SU-DHL-6 (cell line): ENCODE data around the gene KIF11.
A peak's percentile ranks its signal among the peaks of the same experiment; 100 is the strongest.

ENCODE experiments used
- H2AFZ ChIP-seq: fragments of 200-600 bp; sonication (generic); 2 replicates; pipeline ENCODE4 v1.6.1; 2014; ENCODE audit warnings: low read depth, mild to moderate bottlenecking, moderate library complexity, mixed read lengths, antibody characterized with exemption, low read length; ENCODE audit not compliant: severe bottlenecking
- H3F3A ChIP-seq: fragments of 200-600 bp; shearing (Covaris generic); 2 replicates; pipeline ENCODE4 v1.6.0; 2016; ENCODE audit warnings: antibody characterized with exemption, mild to moderate bottlenecking; ENCODE audit not compliant: insufficient read depth
- H3K27ac ChIP-seq: fragments of 200-600 bp; sonication (generic); 2 replicates; pipeline ENCODE4 v1.5.1; 2016; ENCODE audit warnings: low read depth, mild to moderate bottlenecking, low read length, moderate library complexity, mixed read lengths
- H3K27me3 ChIP-seq: fragments of 200-600 bp; sonication (generic), shearing (Covaris generic); 2 replicates; pipeline ENCODE4 v1.6.0; 2014; ENCODE audit warnings: mild to moderate bottlenecking, low read length
- H3K36me3 ChIP-seq: fragments of 200-600 bp; sonication (generic); 2 replicates; pipeline ENCODE4 v1.6.1; 2014; ENCODE audit warnings: mild to moderate bottlenecking, low read length, mixed read lengths
- H3K4me2 ChIP-seq: fragments of 300-600, 200-600 bp; shearing (Covaris generic), sonication (generic); 2 replicates; pipeline ENCODE4 v1.6.0; 2014; ENCODE audit warnings: low read length, low read depth, mild to moderate bottlenecking; ENCODE audit not compliant: poor library complexity, severe bottlenecking
- H3K4me3 ChIP-seq: fragments of 200-600 bp; sonication (generic); 2 replicates; pipeline ENCODE4 v1.5.1; 2014; ENCODE audit warnings: antibody characterized with exemption, low read length, mild to moderate bottlenecking, mixed read lengths; ENCODE audit not compliant: insufficient read depth, poor library complexity, severe bottlenecking
- H3K79me2 ChIP-seq: fragments of 200-600 bp; sonication (generic); 2 replicates; pipeline ENCODE4 v1.6.1; 2014; ENCODE audit warnings: mild to moderate bottlenecking, low read length, moderate library complexity; ENCODE audit not compliant: insufficient read depth
- H3K9ac ChIP-seq: fragments of 200-600 bp; sonication (generic); 2 replicates; pipeline ENCODE4 v1.7.0; 2014; ENCODE audit warnings: mild to moderate bottlenecking, low read length
- H3K9me2 ChIP-seq: fragments of 200-600 bp; sonication (generic); replicated peaks from 2 replicates; pipeline ENCODE4 v1.6.1; 2014; ENCODE audit warnings: low read length; ENCODE audit not compliant: insufficient read depth
- H3K9me3 ChIP-seq: fragments of 200-600 bp; sonication (generic); 2 replicates; pipeline ENCODE4 v1.6.1; 2014; ENCODE audit warnings: low read length, mixed read lengths; ENCODE audit not compliant: insufficient read depth
- H4K20me1 ChIP-seq: fragments of 200-600 bp; sonication (generic); 2 replicates; pipeline ENCODE4 v1.6.1; 2014; ENCODE audit warnings: low read depth, mild to moderate bottlenecking, antibody characterized with exemption, low read length, moderate library complexity, mixed read lengths
- EZH2phosphoT487 ChIP-seq: fragments of 200-600 bp; sonication (generic), shearing (Covaris generic); conservative IDR thresholded peaks from 2 replicates; pipeline ENCODE4 v1.6.1; 2018; ENCODE audit warnings: mild to moderate bottlenecking, antibody characterized with exemption, low read length, moderate library complexity, mixed read lengths
- TF ChIP-seq, protein P1 (sequence below): fragments of 200-600 bp; sonication (generic); IDR thresholded peaks from one replicate; pipeline ENCODE4 v1.5.1; 2017; ENCODE audit warnings: antibody characterized with exemption, mild to moderate bottlenecking, low read length, moderate library complexity; ENCODE audit not compliant: insufficient read depth, poor library complexity, severe bottlenecking

Gene KIF11

DNA sequence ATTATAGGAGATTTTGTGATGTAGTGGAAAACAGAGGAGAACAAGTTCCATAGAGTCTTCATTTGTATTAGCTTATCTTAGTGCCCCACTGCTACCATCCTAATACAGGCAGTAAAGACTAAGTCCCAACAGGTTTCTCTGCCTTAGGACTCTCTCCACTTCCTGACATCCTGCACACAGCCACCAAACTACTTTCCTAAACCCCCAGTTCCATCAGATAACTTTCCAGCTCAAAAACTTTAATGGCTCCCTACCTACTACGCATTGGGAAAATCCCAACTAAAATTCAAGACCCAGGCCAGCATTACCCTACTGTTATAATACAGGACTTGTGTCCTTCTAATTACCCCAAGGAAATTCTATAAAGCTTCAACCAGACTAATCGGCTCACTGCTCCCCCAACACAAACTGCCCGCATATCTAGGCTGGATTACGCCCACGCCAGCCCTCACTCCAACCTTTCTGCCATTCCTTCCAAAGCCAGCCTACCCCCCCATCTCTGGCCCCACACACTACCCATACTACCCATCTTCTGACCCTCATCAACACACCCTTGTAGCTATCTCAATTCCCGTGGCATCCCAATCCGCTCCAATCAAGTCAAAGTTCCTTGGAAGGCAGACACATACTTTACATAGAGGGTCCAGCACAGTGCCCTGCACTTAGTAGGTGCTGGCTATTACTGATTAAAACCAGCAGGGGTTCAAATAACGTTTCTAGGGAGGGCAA lies 20.4 kb upstream of the KIF11 start:
- Histone ChIP-seq H3K27me3 (no peaks in the 10 kb centered on the region), H3K9me2 (no peaks in the 10 kb centered on the region), H2AFZ (peak overlapping the region; percentile 94), H3K9ac (peak overlapping the region; percentile 89), H3K36me3 (no peaks in the 10 kb centered on the region), H3F3A (peaks cover 3% of the 10 kb centered on the region; the same call in 1 of the 2 replicates), H3K4me2 (peak overlapping the region; percentile 76), H3K79me2 (peaks cover 56% of the 10 kb centered on the region), H3K4me3 (peak overlapping the region; percentile 80), H4K20me1 (no peaks in the 10 kb centered on the region), H3K9me3 (no peaks in the 10 kb centered on the region), H3K27ac (no peak overlapping the region)
- TF ChIP-seq, protein P1, sequence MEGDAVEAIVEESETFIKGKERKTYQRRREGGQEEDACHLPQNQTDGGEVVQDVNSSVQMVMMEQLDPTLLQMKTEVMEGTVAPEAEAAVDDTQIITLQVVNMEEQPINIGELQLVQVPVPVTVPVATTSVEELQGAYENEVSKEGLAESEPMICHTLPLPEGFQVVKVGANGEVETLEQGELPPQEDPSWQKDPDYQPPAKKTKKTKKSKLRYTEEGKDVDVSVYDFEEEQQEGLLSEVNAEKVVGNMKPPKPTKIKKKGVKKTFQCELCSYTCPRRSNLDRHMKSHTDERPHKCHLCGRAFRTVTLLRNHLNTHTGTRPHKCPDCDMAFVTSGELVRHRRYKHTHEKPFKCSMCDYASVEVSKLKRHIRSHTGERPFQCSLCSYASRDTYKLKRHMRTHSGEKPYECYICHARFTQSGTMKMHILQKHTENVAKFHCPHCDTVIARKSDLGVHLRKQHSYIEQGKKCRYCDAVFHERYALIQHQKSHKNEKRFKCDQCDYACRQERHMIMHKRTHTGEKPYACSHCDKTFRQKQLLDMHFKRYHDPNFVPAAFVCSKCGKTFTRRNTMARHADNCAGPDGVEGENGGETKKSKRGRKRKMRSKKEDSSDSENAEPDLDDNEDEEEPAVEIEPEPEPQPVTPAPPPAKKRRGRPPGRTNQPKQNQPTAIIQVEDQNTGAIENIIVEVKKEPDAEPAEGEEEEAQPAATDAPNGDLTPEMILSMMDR: no peak
- no peak for TF ChIP-seq EZH2phosphoT487

GRCh38 chr10:92573091-92573797 lies 19.7 kb upstream of the KIF11 start:
- H3K27ac ChIP-seq: peak overlapping the region; percentile 79
- no peaks in the 10 kb centered on the region for H3K36me3 ChIP-seq
- H2AFZ ChIP-seq: peak overlapping the region; percentile 94

DNA sequence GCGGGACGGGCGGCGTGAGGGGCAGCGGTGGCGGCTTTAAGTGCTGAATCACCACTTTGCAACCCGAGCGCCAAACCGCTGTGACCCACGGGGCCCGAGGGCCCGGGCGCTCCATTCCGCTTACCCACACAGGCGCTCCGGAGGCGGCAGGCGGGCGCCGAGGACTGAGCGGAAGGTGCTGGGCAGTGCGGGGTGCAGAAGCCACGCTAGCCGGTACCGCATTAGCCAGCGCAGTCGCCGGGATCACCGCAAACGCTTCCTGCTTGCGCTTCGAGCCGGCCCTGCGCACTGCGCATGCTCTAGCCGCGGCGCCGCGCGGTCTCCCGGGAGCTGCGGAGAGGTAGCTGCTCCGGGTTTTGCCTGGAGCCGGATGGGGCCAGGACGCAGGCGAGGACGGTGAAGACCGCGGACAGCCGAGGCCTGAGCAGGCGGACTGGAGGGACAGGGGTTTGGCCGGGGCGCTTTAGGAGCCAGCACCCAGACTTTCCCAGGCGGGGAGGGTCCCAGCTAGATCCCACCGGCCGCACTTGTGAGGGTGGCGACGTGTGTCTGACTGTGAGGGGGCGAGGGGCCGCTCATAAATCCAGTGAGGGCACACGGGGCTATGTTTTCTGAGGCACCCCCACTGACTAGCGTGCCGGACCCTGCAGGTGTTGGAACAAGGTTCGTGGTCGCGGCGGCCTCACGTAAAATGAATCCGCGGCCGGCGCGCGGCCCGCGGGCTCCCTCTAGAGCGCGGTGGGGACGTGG lies 19.0 kb upstream of the KIF11 start, which contains the start of gene IDE:
TSS of gene IDE (minus strand) at position 296 of the 750 bp plus-strand sequence. CDS start at position 222, 74 bp downstream.
- Histone ChIP-seq H4K20me1 (no peaks in the 10 kb centered on the region), H3K27me3 (no peaks in the 10 kb centered on the region), H3F3A (no peaks in the 10 kb centered on the region; the same call in 1 of the 2 replicates), H3K9me3 (no peaks in the 10 kb centered on the region), H3K9me2 (no peaks in the 10 kb centered on the region), H3K36me3 (no peaks in the 10 kb centered on the region), H3K79me2 (peaks cover 44% of the 10 kb centered on the region), H3K4me3 (peak within 1 kb of the TSS; percentile 80), H3K9ac (peak within 1 kb of the TSS; percentile 89), H3K4me2 (peak within 1 kb of the TSS; percentile 76), H2AFZ (peak within 1 kb of the TSS; percentile 94), H3K27ac (peak within 1 kb of the TSS; percentile 79)
- TF ChIP-seq, protein P1: peak; percentile 89
- no peak for TF ChIP-seq EZH2phosphoT487

More at GRCh38 chr10:92573091-92573797, 19.7 kb upstream of the KIF11 start:
- no peaks in the 10 kb centered on the region for H3K9me3 ChIP-seq
- H3K4me3 ChIP-seq: peak overlapping the region; percentile 80
- peaks cover 49% of the 10 kb centered on the region for H3K79me2 ChIP-seq
- peak overlapping the region; percentile 76 for H3K4me2 ChIP-seq
- no peaks in the 10 kb centered on the region; the same call in 1 of the 2 replicates for H3F3A ChIP-seq
- TF ChIP-seq, protein P1: no peak
- no peak for TF ChIP-seq EZH2phosphoT487
- H3K9me2 ChIP-seq: no peaks in the 10 kb centered on the region
- no peaks in the 10 kb centered on the region for H4K20me1 ChIP-seq
- H3K9ac ChIP-seq: peak overlapping the region; percentile 89
- H3K27me3 ChIP-seq: no peaks in the 10 kb centered on the region
